Measurements from ENCODE around the gene SYT2.
"Not testable (repeated sequence)": the region's sequence is repeated elsewhere in the genome, so short reads cannot be mapped to it uniquely, and the experiment has no call there.

Gene SYT2

DNA sequence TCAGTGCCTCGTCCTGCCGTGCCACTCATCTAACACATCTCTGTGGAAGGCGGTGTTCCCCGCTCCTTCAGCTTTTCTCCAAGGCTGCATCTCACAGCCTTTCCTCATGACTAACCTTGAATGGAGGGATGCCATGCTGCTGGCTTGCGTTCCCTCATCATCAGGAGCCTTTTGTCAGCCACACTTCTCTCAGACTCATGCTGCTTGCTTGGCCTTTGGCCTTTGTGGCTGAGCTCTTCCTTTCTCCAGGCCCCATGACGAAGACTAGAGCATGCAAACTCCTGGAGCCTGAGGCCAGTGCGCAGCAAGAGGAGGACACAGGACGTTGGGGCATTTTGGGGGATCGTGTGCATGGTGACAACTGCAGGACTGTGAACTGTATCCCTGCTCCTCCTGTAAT, 70.8 kb downstream of the SYT2 start:
- no peak overlapping the region for H3K4me3 ChIP-seq (ENCODE audit: low read depth in 1 of 2, low read length in 2 of 2)
- H3K4me1 ChIP-seq (ENCODE audit: control insufficient read depth in 1 of 2, insufficient read depth in 2 of 2, low read length in 2 of 2), result peaks cover 0 to 20% of the 10 kb centered on the region in 2 donors
- H3K27ac ChIP-seq (ENCODE audit: low read length), result no peak overlapping the region
- no peaks in the 10 kb centered on the region for H3K36me3 ChIP-seq (ENCODE audit: control insufficient read depth in 1 of 2, insufficient read depth in 2 of 2, low read length in 2 of 2)
- H3K27me3 ChIP-seq (ENCODE audit: low read depth, low read length), result peaks cover 30% of the 10 kb centered on the region
- H3K9me3 ChIP-seq (ENCODE audit: control insufficient read depth in 1 of 2, low read length in 2 of 2), result no peaks in the 10 kb centered on the region

DNA sequence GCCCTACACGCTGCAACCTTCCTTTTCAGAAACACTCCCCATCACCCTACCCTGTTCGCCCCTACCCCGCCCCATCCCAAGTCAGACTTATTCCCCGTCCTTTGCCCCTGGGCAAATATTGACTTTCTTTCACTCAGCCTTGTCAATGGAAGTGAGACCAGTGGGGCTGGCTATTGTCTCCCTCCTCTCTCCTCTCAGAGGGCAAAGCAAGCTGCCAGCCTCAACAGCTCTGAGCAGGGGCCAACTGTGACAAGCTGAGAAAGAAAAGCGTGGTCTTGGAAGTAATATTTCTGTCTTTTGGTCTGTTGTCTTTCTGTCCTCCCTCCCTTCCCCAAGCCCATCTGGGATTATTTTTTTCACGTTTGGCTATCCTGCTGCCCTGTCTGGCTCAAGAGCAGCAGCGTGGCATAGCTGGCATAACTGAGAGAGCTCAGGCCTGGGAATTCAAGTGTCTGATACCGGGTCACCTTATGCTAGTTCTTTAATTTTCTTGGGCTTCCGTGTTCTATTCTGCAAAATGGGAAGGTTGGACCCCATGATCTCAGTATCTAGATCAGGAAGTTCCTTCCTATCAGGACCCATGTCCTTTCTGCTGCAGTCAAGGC, 71.5 kb downstream of the SYT2 start:
- not testable (repeated sequence) for H3K9me3 ChIP-seq (ENCODE audit: control insufficient read depth in 1 of 2, low read length in 2 of 2); H3K27ac ChIP-seq (ENCODE audit: low read length); H3K36me3 ChIP-seq (ENCODE audit: control insufficient read depth in 1 of 2, insufficient read depth in 2 of 2, low read length in 2 of 2); H3K4me3 ChIP-seq (ENCODE audit: low read depth in 1 of 2, low read length in 2 of 2)
- peaks cover 23% of the 10 kb centered on the region for H3K27me3 ChIP-seq (ENCODE audit: low read depth, low read length)
- peaks cover 0 to 16% of the 10 kb centered on the region in 2 donors for H3K4me1 ChIP-seq (ENCODE audit: control insufficient read depth in 1 of 2, insufficient read depth in 2 of 2, low read length in 2 of 2)

- no peak overlapping the region for H3K27ac ChIP-seq (ENCODE audit: low read length)
- H3K27me3 ChIP-seq (ENCODE audit: low read depth, low read length), result peaks cover 19% of the 10 kb centered on the region
- no peaks in the 10 kb centered on the region for H3K9me3 ChIP-seq (ENCODE audit: control insufficient read depth in 1 of 2, low read length in 2 of 2)
Measured at GRCh38 chr1:202638019-202638700, 72.1 kb downstream of the SYT2 start.

GRCh38 chr1:202637321-202638018, 72.8 kb downstream of the SYT2 start:
- H3K9me3 ChIP-seq (ENCODE audit: control insufficient read depth in 1 of 2, low read length in 2 of 2); H3K27ac ChIP-seq (ENCODE audit: low read length); H3K36me3 ChIP-seq (ENCODE audit: control insufficient read depth in 1 of 2, insufficient read depth in 2 of 2, low read length in 2 of 2); H3K4me3 ChIP-seq (ENCODE audit: low read depth in 1 of 2, low read length in 2 of 2); H3K4me1 ChIP-seq (ENCODE audit: control insufficient read depth in 1 of 2, insufficient read depth in 2 of 2, low read length in 2 of 2): not testable (repeated sequence)
- H3K27me3 ChIP-seq (ENCODE audit: low read depth, low read length), result peaks cover 14% of the 10 kb centered on the region

More at GRCh38 chr1:202638019-202638700, 72.1 kb downstream of the SYT2 start:
- Histone ChIP-seq H3K4me1 (ENCODE audit: control insufficient read depth in 1 of 2, insufficient read depth in 2 of 2, low read length in 2 of 2) (peaks cover 0 to 11% of the 10 kb centered on the region in 2 donors), H3K4me3 (ENCODE audit: low read depth in 1 of 2, low read length in 2 of 2) (no peak overlapping the region), H3K36me3 (ENCODE audit: control insufficient read depth in 1 of 2, insufficient read depth in 2 of 2, low read length in 2 of 2) (no peaks in the 10 kb centered on the region)

DNA sequence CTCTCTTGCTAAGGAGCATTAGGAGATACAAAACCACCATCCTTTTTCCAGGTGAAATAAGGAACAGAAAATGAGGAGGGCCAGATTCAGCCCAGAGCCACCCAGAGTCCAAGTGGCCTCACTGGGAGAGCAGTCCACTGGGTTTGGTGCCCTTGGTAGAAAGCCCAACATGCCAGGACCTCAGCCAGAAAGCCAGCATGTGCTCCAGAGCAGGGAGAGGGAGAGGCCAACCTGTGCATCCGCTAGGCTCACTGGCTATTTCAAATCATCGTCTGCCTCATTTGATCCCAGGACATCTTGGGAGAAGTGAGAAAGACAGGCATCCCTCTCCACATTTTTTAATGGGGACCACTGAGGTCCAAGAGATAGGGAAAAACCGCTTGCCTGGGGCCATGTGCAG, 74.1 kb downstream of the SYT2 start:
- not testable (repeated sequence) for H3K36me3 ChIP-seq (ENCODE audit: control insufficient read depth in 1 of 2, insufficient read depth in 2 of 2, low read length in 2 of 2); H3K4me1 ChIP-seq (ENCODE audit: control insufficient read depth in 1 of 2, insufficient read depth in 2 of 2, low read length in 2 of 2); H3K4me3 ChIP-seq (ENCODE audit: low read depth in 1 of 2, low read length in 2 of 2); H3K27me3 ChIP-seq (ENCODE audit: low read depth, low read length); H3K9me3 ChIP-seq (ENCODE audit: control insufficient read depth in 1 of 2, low read length in 2 of 2); H3K27ac ChIP-seq (ENCODE audit: low read length)

DNA sequence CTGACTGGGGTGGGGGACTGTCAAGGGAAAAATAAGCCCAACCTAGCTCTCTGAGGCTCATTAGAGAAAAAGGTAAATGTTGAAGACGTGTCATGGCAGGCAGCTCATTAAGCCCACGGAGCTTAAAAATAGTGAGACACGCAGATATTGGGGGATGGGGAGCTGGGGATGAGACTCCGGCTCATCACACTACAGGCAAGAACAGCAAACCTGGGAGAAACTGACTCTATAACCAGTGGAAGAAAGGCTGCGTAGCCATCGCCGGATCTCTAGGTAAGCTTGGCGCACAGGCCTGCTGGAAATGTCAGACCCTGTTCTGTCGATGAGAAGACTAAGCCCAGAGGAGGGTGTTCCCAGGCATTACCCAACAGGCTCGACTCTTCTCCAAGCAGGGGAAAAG, 78.0 kb downstream of the SYT2 start:
- H3K36me3 ChIP-seq (ENCODE audit: control insufficient read depth in 1 of 2, insufficient read depth in 2 of 2, low read length in 2 of 2), result no peaks in the 10 kb centered on the region
- H3K4me3 ChIP-seq (ENCODE audit: low read depth in 1 of 2, low read length in 2 of 2), result no peak overlapping the region
- H3K4me1 ChIP-seq (ENCODE audit: control insufficient read depth in 1 of 2, insufficient read depth in 2 of 2, low read length in 2 of 2), result no peaks in the 10 kb centered on the region
- no peaks in the 10 kb centered on the region for H3K27me3 ChIP-seq (ENCODE audit: low read depth, low read length)
- no peaks in the 10 kb centered on the region for H3K9me3 ChIP-seq (ENCODE audit: control insufficient read depth in 1 of 2, low read length in 2 of 2)
- H3K27ac ChIP-seq (ENCODE audit: low read length), result no peak overlapping the region

- Histone ChIP-seq H3K9me3 (ENCODE audit: control insufficient read depth in 1 of 2, low read length in 2 of 2) (no peaks in the 10 kb centered on the region), H3K4me3 (ENCODE audit: low read depth in 1 of 2, low read length in 2 of 2) (no peak overlapping the region), H3K36me3 (ENCODE audit: control insufficient read depth in 1 of 2, insufficient read depth in 2 of 2, low read length in 2 of 2) (no peaks in the 10 kb centered on the region), H3K4me1 (ENCODE audit: control insufficient read depth in 1 of 2, insufficient read depth in 2 of 2, low read length in 2 of 2) (no peaks in the 10 kb centered on the region), H3K27ac (ENCODE audit: low read length) (no peak overlapping the region), H3K27me3 (ENCODE audit: low read depth, low read length) (no peaks in the 10 kb centered on the region)
Measured at GRCh38 chr1:202631076-202631923, 79.0 kb downstream of the SYT2 start.

GRCh38 chr1:202630541-202630940, 79.7 kb downstream of the SYT2 start:
- H3K36me3 ChIP-seq (ENCODE audit: control insufficient read depth in 1 of 2, insufficient read depth in 2 of 2, low read length in 2 of 2), result no peaks in the 10 kb centered on the region
- H3K4me3 ChIP-seq (ENCODE audit: low read depth in 1 of 2, low read length in 2 of 2), result no peak overlapping the region
- H3K4me1 ChIP-seq (ENCODE audit: control insufficient read depth in 1 of 2, insufficient read depth in 2 of 2, low read length in 2 of 2), result peaks cover 0 to 2% of the 10 kb centered on the region in 2 donors
- H3K9me3 ChIP-seq (ENCODE audit: control insufficient read depth in 1 of 2, low read length in 2 of 2), result no peaks in the 10 kb centered on the region
- no peaks in the 10 kb centered on the region for H3K27me3 ChIP-seq (ENCODE audit: low read depth, low read length)
- no peak overlapping the region for H3K27ac ChIP-seq (ENCODE audit: low read length)

- not testable (repeated sequence) for H3K4me3 ChIP-seq (ENCODE audit: low read depth in 1 of 2, low read length in 2 of 2); H3K27me3 ChIP-seq (ENCODE audit: low read depth, low read length); H3K4me1 ChIP-seq (ENCODE audit: control insufficient read depth in 1 of 2, insufficient read depth in 2 of 2, low read length in 2 of 2); H3K9me3 ChIP-seq (ENCODE audit: control insufficient read depth in 1 of 2, low read length in 2 of 2); H3K36me3 ChIP-seq (ENCODE audit: control insufficient read depth in 1 of 2, insufficient read depth in 2 of 2, low read length in 2 of 2); H3K27ac ChIP-seq (ENCODE audit: low read length)
Measured at GRCh38 chr1:202630096-202630495, 80.2 kb downstream of the SYT2 start.

- not testable (repeated sequence) for H3K27ac ChIP-seq (ENCODE audit: low read length); H3K9me3 ChIP-seq (ENCODE audit: control insufficient read depth in 1 of 2, low read length in 2 of 2); H3K27me3 ChIP-seq (ENCODE audit: low read depth, low read length); H3K4me1 ChIP-seq (ENCODE audit: control insufficient read depth in 1 of 2, insufficient read depth in 2 of 2, low read length in 2 of 2); H3K36me3 ChIP-seq (ENCODE audit: control insufficient read depth in 1 of 2, insufficient read depth in 2 of 2, low read length in 2 of 2); H3K4me3 ChIP-seq (ENCODE audit: low read depth in 1 of 2, low read length in 2 of 2)
Measured at GRCh38 chr1:202629257-202629811, 80.9 kb downstream of the SYT2 start.

Data from muscle layer of duodenum (tissue), 2 donors.